ENCODE measurements around the gene MLLT3.

MLLT3 gene

GRCh38 chr9:20402273-20402875, 219.9 kb downstream of the MLLT3 start:
- TF ChIP-seq CTCF (conservative IDR thresholded peaks at IDR 0.05; ENCODE audit: control insufficient read depth, insufficient read depth, low read depth, low read length), result no peak
- H3K4me3 ChIP-seq (ENCODE audit: control insufficient read depth, low read depth, low read length), result no peak overlapping the region
- no peak for DNase-seq (ENCODE audit: low read depth)

GRCh38 chr9:20398536-20399338, 223.6 kb downstream of the MLLT3 start:
- no peak for DNase-seq (ENCODE audit: low read depth)
- H3K4me3 ChIP-seq (ENCODE audit: control insufficient read depth, low read depth, low read length), result no peak overlapping the region
- no peak for TF ChIP-seq CTCF (conservative IDR thresholded peaks at IDR 0.05; ENCODE audit: control insufficient read depth, insufficient read depth, low read depth, low read length)

- no peak for DNase-seq (ENCODE audit: low read depth)
- TF ChIP-seq CTCF (conservative IDR thresholded peaks at IDR 0.05; ENCODE audit: control insufficient read depth, insufficient read depth, low read depth, low read length), result no peak
- H3K4me3 ChIP-seq (ENCODE audit: control insufficient read depth, low read depth, low read length), result no peak overlapping the region
Measured at GRCh38 chr9:20397348-20397747, 225.0 kb downstream of the MLLT3 start.

GRCh38 chr9:20396509-20396908, 225.8 kb downstream of the MLLT3 start:
- DNase-seq (ENCODE audit: low read depth), result no peak
- H3K4me3 ChIP-seq (ENCODE audit: control insufficient read depth, low read depth, low read length), result no peak overlapping the region
- no peak for TF ChIP-seq CTCF (conservative IDR thresholded peaks at IDR 0.05; ENCODE audit: control insufficient read depth, insufficient read depth, low read depth, low read length)

GRCh38 chr9:20395651-20396050, 226.6 kb downstream of the MLLT3 start:
- no peak for DNase-seq (ENCODE audit: low read depth)
- no peak for TF ChIP-seq CTCF (conservative IDR thresholded peaks at IDR 0.05; ENCODE audit: control insufficient read depth, insufficient read depth, low read depth, low read length)
- H3K4me3 ChIP-seq (ENCODE audit: control insufficient read depth, low read depth, low read length), result no peak overlapping the region

- no peak for DNase-seq (ENCODE audit: low read depth)
- TF ChIP-seq CTCF (conservative IDR thresholded peaks at IDR 0.05; ENCODE audit: control insufficient read depth, insufficient read depth, low read depth, low read length), result no peak
- H3K4me3 ChIP-seq (ENCODE audit: control insufficient read depth, low read depth, low read length), result no peak overlapping the region
Measured at GRCh38 chr9:20394969-20395368, 227.3 kb downstream of the MLLT3 start.

All from fibroblast of mammary gland (primary cell).